HepG2 (cell line): Measurements from ENCODE around the gene KLC4. TPM values are rescaled to one million over a fixed set of nuclear protein-coding genes. Genes with fewer than 3 reads are reported as not detected.

ENCODE experiments used
- ATAC-seq: fragments of 200-7000 bp; cut with Tn5 transposase; 3 replicates; pipeline ENCODE4 v1.9.1; 2020; ENCODE audit warnings: mild to moderate bottlenecking, moderate library complexity
- BruUV-seq: library from RNA; stranded (reverse); fragments of 400-500 nt; replicated peaks from 2 replicates; lab custom pipeline; 2021; lab: Mats Ljungman, UMichigan
- CTCF ChIA-PET: fragments of 300-600 bp; formaldehyde crosslinking; extraction: SDS; loops from one replicate; lab custom pipeline; 2021; ENCODE audit warnings: low total read pairs, inconsistent platforms, low intra/inter-chr PET ratio; lab: Yijun Ruan, JAX
- POLR2A ChIA-PET: fragments of 350-600 bp; sonication (Branson Sonifier 250); formaldehyde crosslinking; loops from one replicate; lab custom pipeline; 2020; ENCODE audit warnings: antibody characterized with exemption, inconsistent platforms; lab: Yijun Ruan, JAX
- DNase-seq: peaks from one replicate; pipeline ENCODE4 v3.0.0-alpha.2; 2015; ENCODE audit warnings: low spot score
- FAIRE-seq: peaks from 3 replicates; lab custom pipeline; 2011; peaks lifted over from hg19 to GRCh38; lab: Jason Lieb, UNC
- H2AFZ ChIP-seq: one replicate; pipeline ENCODE4 v1.6.1; 2011; ENCODE audit warnings: low read length, inconsistent platforms
- H3K27ac ChIP-seq: fragments of 300-600 bp; 3 replicates; pipeline ENCODE4 v1.8.0; 2011; ENCODE audit warnings: mixed run types, mild to moderate bottlenecking, mixed read lengths, low read length, inconsistent platforms; ENCODE audit not compliant: insufficient read depth; ENCODE audit errors: extremely low read length
- H3K27me3 ChIP-seq, 2 experiments: fragments of 200-600 bp in 1 of 2; 2 replicates in 1 of 2; 3 replicates in 1 of 2; pipeline versions ENCODE4 v1.6.0 to v1.8.0; 2011; ENCODE audit warnings: low read length in 2 of 2, mild to moderate bottlenecking in 2 of 2, moderate library complexity in 2 of 2, inconsistent platforms in 1 of 2; ENCODE audit not compliant: insufficient read depth in 2 of 2, control insufficient read depth in 1 of 2
- H3K36me3 ChIP-seq, 2 experiments: fragments of 200-600 bp in 1 of 2; replicated peaks in 1 of 2; 2 replicates in 1 of 2; 3 replicates in 1 of 2; pipeline versions ENCODE4 v1.5.1 to v1.8.0; 2011; ENCODE audit warnings: low read length in 2 of 2, inconsistent platforms in 1 of 2; ENCODE audit not compliant: insufficient read depth in 2 of 2, control insufficient read depth in 1 of 2
- H3K4me1 ChIP-seq: 2 replicates; pipeline ENCODE4 v1.5.1; 2012; ENCODE audit warnings: low read length, inconsistent platforms; ENCODE audit not compliant: insufficient read depth
- H3K4me2 ChIP-seq: 2 replicates; pipeline ENCODE4 v1.6.0; 2011; ENCODE audit warnings: low read depth, low read length, inconsistent platforms
- H3K4me3 ChIP-seq, 3 experiments: fragments of 200-600 bp in 1 of 3; sonication (generic), shearing (Covaris generic) in 1 of 3; replicated peaks in 1 of 3; 2 replicates each; pipeline ENCODE4 v1.5.1; 2011 to 2016; ENCODE audit warnings: low read length in 3 of 3, inconsistent platforms in 2 of 3, low read depth in 2 of 3, mild to moderate bottlenecking in 2 of 3, control low read depth in 1 of 3, mixed read lengths in 1 of 3; ENCODE audit not compliant: insufficient read depth in 1 of 3
- H3K79me2 ChIP-seq: one replicate; pipeline ENCODE4 v1.6.1; 2011; ENCODE audit warnings: low read length, inconsistent platforms; ENCODE audit not compliant: insufficient read depth
- H3K9ac ChIP-seq: 2 replicates; pipeline ENCODE4 v1.6.0; 2011; ENCODE audit warnings: mild to moderate bottlenecking, low read depth, low read length, inconsistent platforms; ENCODE audit not compliant: insufficient read depth
- H3K9me3 ChIP-seq: 2 replicates; pipeline ENCODE4 v1.5.1; 2012; ENCODE audit warnings: mild to moderate bottlenecking, low read length
- H4K20me1 ChIP-seq: 2 replicates; pipeline ENCODE4 v1.6.0; 2011; ENCODE audit warnings: inconsistent platforms, mild to moderate bottlenecking, low read length, moderate library complexity; ENCODE audit not compliant: insufficient read depth
- CREB1 ChIP-seq, 2 experiments: fragments of 450-650 bp in 1 of 2; IDR thresholded peaks; 2 replicates each; pipeline ENCODE4 v1.6.1; 2016 to 2017; ENCODE audit warnings: control low read depth in 1 of 2, mild to moderate bottlenecking in 1 of 2, missing compliant biosample characterization in 1 of 2, missing genetic modification characterization in 1 of 2
- E2F1 ChIP-seq: sonication (generic); formaldehyde crosslinking; IDR thresholded peaks from 2 replicates; pipeline ENCODE4 v1.5.0; 2020; ENCODE audit warnings: missing genetic modification reagents
- GPN1 ChIP-seq: sonication (generic); formaldehyde crosslinking; IDR thresholded peaks from 2 replicates; pipeline ENCODE4 v1.5.1; 2020; ENCODE audit warnings: missing genetic modification reagents, borderline replicate concordance
- HDAC6 ChIP-seq: fragments of 200-600 bp; sonication (generic); IDR thresholded peaks from 2 replicates; pipeline ENCODE4 v1.7.0; 2017; ENCODE audit warnings: mild to moderate bottlenecking, antibody characterized with exemption, low read length, low read depth
- JUN ChIP-seq: sonication (generic); formaldehyde crosslinking; IDR thresholded peaks from 2 replicates; pipeline ENCODE4 v1.4.0; 2020; ENCODE audit warnings: mild to moderate bottlenecking, missing genetic modification reagents
- ZNF274 ChIP-seq: sonication (generic); formaldehyde crosslinking; IDR thresholded peaks from 2 replicates; pipeline ENCODE4 v1.5.1; 2020; ENCODE audit warnings: mild to moderate bottlenecking, missing genetic modification reagents
- ZNF512 ChIP-seq: sonication (generic); formaldehyde crosslinking; IDR thresholded peaks from 2 replicates; pipeline ENCODE4 v1.4.0; 2020; ENCODE audit warnings: mild to moderate bottlenecking, missing genetic modification reagents
- ZNF567 ChIP-seq: sonication (generic); formaldehyde crosslinking; IDR thresholded peaks from 2 replicates; pipeline ENCODE4 v1.8.1; 2023; ENCODE audit warnings: mild to moderate bottlenecking, missing genetic modification reagents, borderline replicate concordance
- ZNF83 ChIP-seq: sonication (generic); formaldehyde crosslinking; IDR thresholded peaks from 2 replicates; pipeline ENCODE4 v1.4.0; 2020; ENCODE audit warnings: missing genetic modification reagents, mild to moderate bottlenecking, borderline replicate concordance
- WGBS: methylation state at CpG from one replicate; pipeline ENCODE4 v1.1.6; 2017; ENCODE audit warnings: low lambda C conversion rate; 5-methylcytosine and 5-hydroxymethylcytosine counted together
- in situ Hi-C: cut with HindIII; loops from 2 replicates; pipeline ENCODE4 v1.10.0; 2017; ENCODE audit warnings: low pct_unique_long_range_greater_than_20kb; ENCODE audit not compliant: extremely low pct_ligation_motif_present
- intact Hi-C: fragments of 100-400 bp; cut with micrococcal nuclease; formaldehyde crosslinking; loops from one replicate; pipeline ENCODE4 v1.10.0; 2022; ENCODE audit not compliant: unreplicated experiment
- polyA plus RNA-seq, 8 experiments: library from polyadenylated mRNA; depleted of rRNA in 3 of 8; stranded (reverse) in 7 of 8; unstranded in 1 of 8; fragments of >200 nt; fragmentation: Illumina TruSeq in 4 of 8; extraction: Trizol in 4 of 8; gene quantifications; 2 replicates each; pipeline versions ENCODE4 v1.2.1 to v1.2.3, GENCODE V29; 2011 to 2016; ENCODE audit warnings: low read depth in 4 of 8, missing spikeins in 1 of 8, mixed read lengths in 1 of 8; ENCODE audit not compliant: insufficient read depth in 1 of 8
- total RNA-seq, 5 experiments: library from RNA; depleted of rRNA; stranded (reverse); fragments of >200 nt; fragmentation: Illumina TruSeq; extraction: Trizol; gene quantifications; 2 replicates each; pipeline ENCODE4 v1.2.3, GENCODE V29; 2016; ENCODE audit warnings: low read depth in 1 of 5

Gene KLC4
- total and polyA plus RNA-seq, 2 of the 13 experiments (the other 11 are each of a cell fraction or from before 2014, with no cell fraction given), result 45.4 to 70.4 TPM

- Histone ChIP-seq H3K9me3 (no peaks in the 10 kb centered on the region), H3K4me1 (peaks cover 94% of the 10 kb centered on the region), H3K36me3 (no peaks in the 10 kb centered on the region), H3K4me2 (peak overlapping the region; percentile 91), H3K79me2 (peaks cover 83% of the 10 kb centered on the region), H2AFZ (no peak overlapping the region), H3K27ac (peak overlapping the region; percentile 92), H3K4me3 (peak overlapping the region in 1 of 3 experiments; percentile 74; a peak in 1 of 6 replicates), H3K27me3 (no peaks in the 10 kb centered on the region), H3K9ac (peak overlapping the region; percentile 81), H4K20me1 (no peaks in the 10 kb centered on the region)
- 81% methylated on average over 5 of the region's 5 CpGs for WGBS
- POLR2A ChIA-PET, result interaction anchor here (1.5 to 5.5 kb wide), 8 partner anchors 14 to 112 kb away, joined by 3 to 67 read pairs (median 7); partner anchors contain the start of genes CUL7, KLC4, MRPL2 and PEX6
- DNase-seq (no peak), FAIRE-seq (no peak), ATAC-seq (no peak)
- TF ChIP-seq GPN1 (CRISPR knock-in tag) (no peak), ZNF512 (CRISPR knock-in tag) (0 out of 2 replicates have a peak, but pooled peaks have one; percentile 41), ZNF83 (CRISPR knock-in tag) (0 out of 2 replicates have a peak, but pooled peaks have one; percentile 57), CREB1 (IDR thresholded peaks at IDR 0.05) (no peak), CREB1 (CRISPR knock-in tag; IDR thresholded peaks at IDR 0.05) (0 out of 2 replicates have a peak, but pooled peaks have one; percentile 2), E2F1 (CRISPR knock-in tag) (no peak), JUN (CRISPR knock-in tag) (no peak), ZNF567 (CRISPR knock-in tag) (0 out of 2 replicates have a peak, but pooled peaks have one; percentile 40), ZNF274 (CRISPR knock-in tag) (0 out of 2 replicates have a peak, but pooled peaks have one; percentile 37), HDAC6 (no peak)
- BruUV-seq, result no TSS peak
- CTCF ChIA-PET, result no interaction called here
- intact Hi-C loops, result no loop called here
- in situ Hi-C loops, result no loop called here
These were observed 31.6 kb downstream of the KLC4 start for GRCh38 chr6:43091020-43091419.
